Karpas-422 (cell line): ENCODE measurements around the gene CAPZA2. TPM values are rescaled to one million over a fixed set of nuclear protein-coding genes. Genes with fewer than 3 reads are reported as not detected.
A peak's percentile ranks its signal among the peaks of the same experiment; 100 is the strongest.

Source experiments
- DNase-seq: peaks from one replicate; pipeline ENCODE4 v3.0.0-alpha.2; 2015
- H2AFZ ChIP-seq: fragments of 200-600 bp; sonication (generic); 2 replicates; pipeline ENCODE4 v1.6.1; 2014; ENCODE audit warnings: antibody characterized with exemption, low read length, mixed read lengths
- H3K27ac ChIP-seq: fragments of 200-600 bp; sonication (generic); 2 replicates; pipeline ENCODE4 v1.5.1; 2014; ENCODE audit warnings: mild to moderate bottlenecking, low read length, moderate library complexity
- H3K27me3 ChIP-seq: fragments of 200-600 bp; sonication (generic); 2 replicates; pipeline ENCODE4 v1.6.1; 2014; ENCODE audit warnings: low read length, mixed read lengths
- H3K36me3 ChIP-seq: fragments of 200-600 bp; sonication (generic); 2 replicates; pipeline ENCODE4 v1.6.1; 2014; ENCODE audit warnings: low read length, mixed read lengths; ENCODE audit not compliant: insufficient read depth
- H3K4me1 ChIP-seq: fragments of 200-600 bp; sonication (generic); 2 replicates; pipeline ENCODE4 v1.6.1; 2014; ENCODE audit warnings: mild to moderate bottlenecking, low read length, mixed read lengths
- H3K4me2 ChIP-seq: fragments of 200-600 bp; sonication (generic); 2 replicates; pipeline ENCODE4 v1.6.1; 2014; ENCODE audit warnings: low read length, low read depth, mild to moderate bottlenecking; ENCODE audit not compliant: poor library complexity, severe bottlenecking
- H3K4me3 ChIP-seq: fragments of 200-600 bp; sonication (generic); 2 replicates; pipeline ENCODE4 v1.5.1; 2014; ENCODE audit warnings: mild to moderate bottlenecking, antibody characterized with exemption, low read length, mixed read lengths
- H3K79me2 ChIP-seq: fragments of 200-600 bp; sonication (generic); 2 replicates; pipeline ENCODE4 v1.6.1; 2014; ENCODE audit warnings: mild to moderate bottlenecking, low read length, mixed read lengths
- H3K9ac ChIP-seq: fragments of 200-600 bp; sonication (generic); 2 replicates; pipeline ENCODE4 v1.6.0; 2014; ENCODE audit warnings: low read length
- H3K9me2 ChIP-seq: fragments of 200-600 bp; sonication (generic), shearing (Covaris generic); replicated peaks from 2 replicates; pipeline ENCODE4 v1.6.0; 2014; ENCODE audit warnings: mild to moderate bottlenecking, low read length, moderate library complexity; ENCODE audit not compliant: insufficient read depth
- H3K9me3 ChIP-seq: fragments of 300-700, 200-600 bp; sonication (generic); 2 replicates; pipeline ENCODE4 v1.6.1; 2014; ENCODE audit warnings: low read length, mixed read lengths
- H4K20me1 ChIP-seq: fragments of 200-600 bp; sonication (generic); 2 replicates; pipeline ENCODE4 v1.6.1; 2014; ENCODE audit warnings: mild to moderate bottlenecking, antibody characterized with exemption, low read length, low read depth; ENCODE audit not compliant: insufficient read depth
- total RNA-seq: library from RNA; depleted of rRNA; stranded (reverse); fragments of >200 nt; shearing (Covaris generic); gene quantifications from 2 replicates; pipeline ENCODE4 v1.2.3, GENCODE V29; 2014; ENCODE audit warnings: low replicate concordance

The CAPZA2 gene
- total RNA-seq, 1 experiment from 2014 or later: 102 TPM

GRCh38 chr7:116863936-116864500 lies 1.6 kb downstream of the CAPZA2 start:
- H3K9ac ChIP-seq: peak overlapping the region; percentile 81
- peak overlapping the region; percentile 77 for H3K4me3 ChIP-seq
- H3K4me2 ChIP-seq: peak overlapping the region; percentile 86
- no peak overlapping the region for H2AFZ ChIP-seq
- no peaks in the 10 kb centered on the region for H3K9me2 ChIP-seq
- H3K27me3 ChIP-seq: no peaks in the 10 kb centered on the region
- DNase-seq: no peak
- H4K20me1 ChIP-seq: peaks cover 26% of the 10 kb centered on the region; the same call in 1 of the 2 replicates
- H3K79me2 ChIP-seq: peaks cover 66% of the 10 kb centered on the region
- no peaks in the 10 kb centered on the region for H3K36me3 ChIP-seq
- H3K4me1 ChIP-seq: peaks cover 30% of the 10 kb centered on the region
- H3K9me3 ChIP-seq: no peaks in the 10 kb centered on the region
- no peak overlapping the region for H3K27ac ChIP-seq

- Histone ChIP-seq H3K9me3 (no peaks in the 10 kb centered on the region), H3K4me3 (no peak overlapping the region), H2AFZ (no peak overlapping the region), H3K9ac (no peak overlapping the region), H3K4me1 (peaks cover 15% of the 10 kb centered on the region; the same call in 1 of the 2 replicates), H3K27me3 (no peaks in the 10 kb centered on the region), H4K20me1 (peaks cover 52% of the 10 kb centered on the region), H3K27ac (no peak overlapping the region), H3K36me3 (peaks cover 15% of the 10 kb centered on the region; the same call in 1 of the 2 replicates), H3K79me2 (peaks cover 100% of the 10 kb centered on the region), H3K4me2 (no peak overlapping the region), H3K9me2 (no peaks in the 10 kb centered on the region)
- DNase-seq: no peak
Observed at GRCh38 chr7:116871061-116871700, 8.8 kb downstream of the CAPZA2 start.

- Histone ChIP-seq H3K4me3 (no peak overlapping the region), H3K9me3 (no peaks in the 10 kb centered on the region), H4K20me1 (peaks cover 53% of the 10 kb centered on the region), H3K4me2 (no peak overlapping the region), H3K27me3 (no peaks in the 10 kb centered on the region), H3K9me2 (no peaks in the 10 kb centered on the region), H2AFZ (no peak overlapping the region), H3K79me2 (peaks cover 100% of the 10 kb centered on the region), H3K9ac (no peak overlapping the region), H3K4me1 (peaks cover 9% of the 10 kb centered on the region; the same call in 1 of the 2 replicates), H3K27ac (no peak overlapping the region), H3K36me3 (peaks cover 15% of the 10 kb centered on the region; the same call in 1 of the 2 replicates)
- DNase-seq: no peak
Observed at GRCh38 chr7:116872026-116872425, 9.6 kb downstream of the CAPZA2 start.

GRCh38 chr7:116873619-116874018 lies 11.2 kb downstream of the CAPZA2 start:
- no peaks in the 10 kb centered on the region for H3K9me2 ChIP-seq
- H3K4me2 ChIP-seq: no peak overlapping the region
- no peak overlapping the region for H3K9ac ChIP-seq
- H3K27me3 ChIP-seq: no peaks in the 10 kb centered on the region
- peaks cover 100% of the 10 kb centered on the region for H3K79me2 ChIP-seq
- H3K36me3 ChIP-seq: peaks cover 20% of the 10 kb centered on the region; the same call in 1 of the 2 replicates
- peaks cover 46% of the 10 kb centered on the region; the same call in 1 of the 2 replicates for H4K20me1 ChIP-seq
- H3K4me3 ChIP-seq: no peak overlapping the region
- no peak for DNase-seq
- H3K4me1 ChIP-seq: peaks cover 9% of the 10 kb centered on the region; the same call in 1 of the 2 replicates
- H2AFZ ChIP-seq: no peak overlapping the region
- H3K9me3 ChIP-seq: no peaks in the 10 kb centered on the region
- H3K27ac ChIP-seq: no peak overlapping the region

GRCh38 chr7:116876664-116877442 lies 14.5 kb downstream of the CAPZA2 start:
- H3K27ac ChIP-seq: no peak overlapping the region
- H3K9ac ChIP-seq: no peak overlapping the region
- peaks cover 25% of the 10 kb centered on the region; the same call in 1 of the 2 replicates for H3K36me3 ChIP-seq

GRCh38 chr7:116877443-116878217 lies 15.2 kb downstream of the CAPZA2 start:
- Histone ChIP-seq H3K27ac (no peak overlapping the region), H3K79me2 (peaks cover 97% of the 10 kb centered on the region), H3K4me2 (no peak overlapping the region), H2AFZ (no peak overlapping the region), H3K27me3 (no peaks in the 10 kb centered on the region), H3K9ac (no peak overlapping the region), H3K9me3 (no peaks in the 10 kb centered on the region), H3K4me3 (no peak overlapping the region), H3K36me3 (peaks cover 21% of the 10 kb centered on the region; the same call in 1 of the 2 replicates), H3K4me1 (no peaks in the 10 kb centered on the region), H4K20me1 (peaks cover 17% of the 10 kb centered on the region; the same call in 1 of the 2 replicates), H3K9me2 (no peaks in the 10 kb centered on the region)
- DNase-seq: no peak

More at GRCh38 chr7:116876664-116877442, 14.5 kb downstream of the CAPZA2 start:
- no peak overlapping the region for H2AFZ ChIP-seq
- no peaks in the 10 kb centered on the region for H3K9me2 ChIP-seq
- no peak overlapping the region for H3K4me2 ChIP-seq
- no peak for DNase-seq
- no peaks in the 10 kb centered on the region for H3K27me3 ChIP-seq
- no peaks in the 10 kb centered on the region for H3K9me3 ChIP-seq
- peaks cover 97% of the 10 kb centered on the region for H3K79me2 ChIP-seq
- H3K4me3 ChIP-seq: no peak overlapping the region
- no peaks in the 10 kb centered on the region for H3K4me1 ChIP-seq
- peaks cover 17% of the 10 kb centered on the region; the same call in 1 of the 2 replicates for H4K20me1 ChIP-seq

- peaks cover 9% of the 10 kb centered on the region; the same call in 1 of the 2 replicates for H3K4me1 ChIP-seq
- H3K9me2 ChIP-seq: no peaks in the 10 kb centered on the region
- no peak overlapping the region for H3K4me3 ChIP-seq
- H3K79me2 ChIP-seq: peaks cover 97% of the 10 kb centered on the region
- H3K9ac ChIP-seq: no peak overlapping the region
- H3K4me2 ChIP-seq: no peak overlapping the region
- H2AFZ ChIP-seq: no peak overlapping the region
- H3K36me3 ChIP-seq: peaks cover 42% of the 10 kb centered on the region
- no peak for DNase-seq
- H3K9me3 ChIP-seq: peaks cover 10% of the 10 kb centered on the region
- H3K27ac ChIP-seq: no peak overlapping the region
- no peaks in the 10 kb centered on the region for H3K27me3 ChIP-seq
- H4K20me1 ChIP-seq: peaks cover 5% of the 10 kb centered on the region; the same call in 1 of the 2 replicates
Observed at GRCh38 chr7:116884691-116885090, 22.3 kb downstream of the CAPZA2 start.
